ENCODE data around the gene LYZ. TPM values are rescaled to one million over a fixed set of nuclear protein-coding genes. Genes with fewer than 3 reads are reported as not detected.

LYZ gene
- total RNA-seq, 2 donors from 2014 or later = 18.8 to 118 TPM

DNA sequence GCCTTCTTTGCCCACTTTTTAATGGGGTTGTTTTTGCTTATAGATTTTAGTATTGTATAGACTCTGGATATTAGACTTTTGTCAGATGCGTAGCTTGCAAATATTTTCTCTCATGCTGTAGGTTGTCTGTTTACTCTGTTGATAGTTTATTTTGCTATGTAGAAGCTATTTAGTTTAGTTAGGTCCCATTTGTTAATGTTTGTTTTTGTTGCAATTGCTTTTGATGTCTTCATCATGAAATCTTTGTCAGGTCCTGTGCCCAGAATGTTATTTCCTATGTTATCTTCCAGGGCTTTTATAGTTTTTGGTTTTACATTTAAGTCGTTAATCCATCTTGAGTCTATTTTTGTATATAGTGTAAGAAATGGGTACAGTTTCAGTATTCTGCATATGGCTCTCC, 30.0 kb upstream of the LYZ start:
- no peak for ATAC-seq
- Histone ChIP-seq H3K27ac (no peak overlapping the region), H3K4me3 (no peak overlapping the region), H3K27me3 (no peaks in the 10 kb centered on the region), H3K9me3 (no peaks in the 10 kb centered on the region), H3K36me3 (replicated peaks in 1 of 2; ENCODE audit: insufficient read depth in 1 of 2, low read depth in 2 of 2) (no peaks in the 10 kb centered on the region), H3K4me1 (no peaks in the 10 kb centered on the region)
- TF ChIP-seq, protein P1, sequence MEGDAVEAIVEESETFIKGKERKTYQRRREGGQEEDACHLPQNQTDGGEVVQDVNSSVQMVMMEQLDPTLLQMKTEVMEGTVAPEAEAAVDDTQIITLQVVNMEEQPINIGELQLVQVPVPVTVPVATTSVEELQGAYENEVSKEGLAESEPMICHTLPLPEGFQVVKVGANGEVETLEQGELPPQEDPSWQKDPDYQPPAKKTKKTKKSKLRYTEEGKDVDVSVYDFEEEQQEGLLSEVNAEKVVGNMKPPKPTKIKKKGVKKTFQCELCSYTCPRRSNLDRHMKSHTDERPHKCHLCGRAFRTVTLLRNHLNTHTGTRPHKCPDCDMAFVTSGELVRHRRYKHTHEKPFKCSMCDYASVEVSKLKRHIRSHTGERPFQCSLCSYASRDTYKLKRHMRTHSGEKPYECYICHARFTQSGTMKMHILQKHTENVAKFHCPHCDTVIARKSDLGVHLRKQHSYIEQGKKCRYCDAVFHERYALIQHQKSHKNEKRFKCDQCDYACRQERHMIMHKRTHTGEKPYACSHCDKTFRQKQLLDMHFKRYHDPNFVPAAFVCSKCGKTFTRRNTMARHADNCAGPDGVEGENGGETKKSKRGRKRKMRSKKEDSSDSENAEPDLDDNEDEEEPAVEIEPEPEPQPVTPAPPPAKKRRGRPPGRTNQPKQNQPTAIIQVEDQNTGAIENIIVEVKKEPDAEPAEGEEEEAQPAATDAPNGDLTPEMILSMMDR (IDR thresholded peaks at IDR 0.05) = no peak
- TF ChIP-seq POLR2A (IDR thresholded peaks at IDR 0.05) = no peak
- no peak for DNase-seq
- intact Hi-C loops (cut with DNase I) = no loop called here
- 91 to 93% methylated on average over 2 of the region's 2 CpGs for WGBS, 2 donors

DNA sequence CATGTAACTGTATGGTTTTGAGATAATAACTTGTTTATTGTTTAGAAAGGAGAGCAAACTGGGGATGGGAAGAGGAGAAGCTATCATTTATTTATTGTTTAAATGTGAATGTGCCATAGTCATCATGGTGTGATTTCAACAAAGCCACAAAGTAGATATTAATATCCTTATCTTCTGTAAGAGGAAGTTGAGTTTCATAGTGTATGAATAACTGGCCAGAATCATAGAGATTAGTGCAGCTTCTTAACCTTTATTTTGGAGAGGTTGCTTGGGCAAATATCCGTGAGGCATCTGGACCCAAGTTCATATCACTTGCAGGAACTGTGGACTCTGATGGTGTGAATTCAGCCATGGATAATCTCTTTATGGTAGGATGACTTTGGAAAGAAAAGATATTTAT, 26.8 kb upstream of the LYZ start:
- intact Hi-C loops (cut with DNase I) = no loop called here
- no peak for TF ChIP-seq POLR2A (IDR thresholded peaks at IDR 0.05)
- TF ChIP-seq, protein P1 (IDR thresholded peaks at IDR 0.05) = no peak
- 77 to 94% methylated on average over 1 of the region's 1 CpG for WGBS, 2 donors
- Histone ChIP-seq H3K36me3 (replicated peaks in 1 of 2; ENCODE audit: insufficient read depth in 1 of 2, low read depth in 2 of 2) (no peaks in the 10 kb centered on the region), H3K9me3 (no peaks in the 10 kb centered on the region), H3K27ac (no peak overlapping the region), H3K4me3 (no peak overlapping the region), H3K27me3 (no peaks in the 10 kb centered on the region), H3K4me1 (peaks cover 3% of the 10 kb centered on the region)
- DNase-seq = no peak
- ATAC-seq = no peak

DNA sequence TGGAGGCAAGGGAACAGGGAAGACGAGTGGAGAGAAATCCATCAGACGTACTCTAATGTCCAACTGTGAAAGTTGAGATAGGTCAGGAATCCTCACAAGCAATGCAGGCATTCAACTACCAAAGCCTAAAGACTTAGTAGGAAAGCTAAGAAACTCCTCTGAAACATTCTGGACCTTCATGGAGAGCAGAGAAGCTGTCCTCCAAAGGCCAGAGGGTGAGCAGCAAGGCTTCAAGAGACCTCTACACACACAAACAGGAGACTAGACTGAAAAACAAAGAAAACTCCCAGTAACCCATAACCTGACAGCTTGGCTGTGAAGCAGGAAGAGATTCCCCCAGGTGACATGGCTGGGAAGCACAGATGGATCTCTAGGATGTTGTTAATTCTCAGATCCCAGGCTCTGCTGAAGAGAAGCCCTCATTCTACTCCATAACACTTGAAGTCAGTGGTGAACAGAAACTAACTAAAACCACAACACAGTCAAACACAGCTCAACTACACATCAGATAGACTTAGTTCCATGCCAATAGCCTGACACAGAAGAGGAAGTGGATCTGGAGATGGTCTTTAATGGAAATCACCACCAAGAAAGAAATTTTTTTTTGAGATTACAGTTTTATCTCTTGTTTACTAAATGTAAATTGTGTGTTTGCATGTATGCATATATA, 23.2 kb upstream of the LYZ start:
- H3K9me3 ChIP-seq = no peaks in the 10 kb centered on the region
- DNase-seq = no peak
- peaks cover 14% of the 10 kb centered on the region for H3K4me1 ChIP-seq
- no peaks in the 10 kb centered on the region for H3K36me3 ChIP-seq (replicated peaks in 1 of 2; ENCODE audit: insufficient read depth in 1 of 2, low read depth in 2 of 2)
- no peak overlapping the region for H3K4me3 ChIP-seq
- no peak for ATAC-seq
- 72 to 85% methylated on average over 2 of the region's 2 CpGs for WGBS, 2 donors
- intact Hi-C loops (cut with DNase I) = no loop called here
- no peaks in the 10 kb centered on the region for H3K27me3 ChIP-seq
- no peak overlapping the region for H3K27ac ChIP-seq
- TF ChIP-seq POLR2A (IDR thresholded peaks at IDR 0.05) = no peak
- TF ChIP-seq, protein P1 (IDR thresholded peaks at IDR 0.05) = no peak

DNA sequence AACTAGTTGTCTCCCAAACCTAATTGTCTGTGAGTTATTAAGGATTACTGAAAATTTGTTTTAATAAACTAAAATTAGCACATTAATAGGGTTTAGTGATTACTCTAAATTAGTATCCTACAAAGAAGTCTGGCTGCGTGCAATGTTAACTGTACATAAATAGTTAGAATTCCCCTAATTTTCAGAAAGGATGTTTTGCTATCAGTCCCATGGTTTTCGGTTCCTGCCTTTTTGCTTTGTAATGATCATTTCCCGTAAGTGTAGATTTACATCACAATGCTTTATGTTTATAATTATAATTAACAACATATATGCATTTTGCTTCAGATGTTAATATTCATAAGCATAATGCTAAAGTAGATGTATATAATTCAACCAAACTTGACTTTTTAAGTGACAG, 19.8 kb upstream of the LYZ start:
- Histone ChIP-seq H3K27me3 (no peaks in the 10 kb centered on the region), H3K27ac (no peak overlapping the region), H3K4me3 (no peak overlapping the region), H3K9me3 (no peaks in the 10 kb centered on the region), H3K4me1 (peaks cover 34% of the 10 kb centered on the region), H3K36me3 (replicated peaks in 1 of 2; ENCODE audit: insufficient read depth in 1 of 2, low read depth in 2 of 2) (no peaks in the 10 kb centered on the region)
- no peak for TF ChIP-seq POLR2A (IDR thresholded peaks at IDR 0.05)
- TF ChIP-seq, protein P1 (IDR thresholded peaks at IDR 0.05) = no peak
- no peak for DNase-seq
- ATAC-seq = no peak
- intact Hi-C loops (cut with DNase I) = no loop called here
- 75 to 95% methylated on average over 3 of the region's 3 CpGs for WGBS, 2 donors

Data from body of pancreas (tissue), 4 donors.